Ishikawa (cell line): ENCODE results near the gene OXCT2.

Experiments
- CEBPB ChIP-seq: IDR thresholded peaks from 2 replicates; pipeline ENCODE4 v1.6.1; 2012
- CREB1 ChIP-seq: IDR thresholded peaks from 2 replicates; pipeline ENCODE4 v1.6.1; 2012; ENCODE audit warnings: low read depth
- EGR1 ChIP-seq: IDR thresholded peaks from 2 replicates; pipeline ENCODE4 v1.6.1; 2012
- EP300 ChIP-seq: IDR thresholded peaks from 2 replicates; pipeline ENCODE4 v1.6.1; 2012; ENCODE audit warnings: borderline replicate concordance
- FOXM1 ChIP-seq: IDR thresholded peaks from 2 replicates; pipeline ENCODE4 v1.6.1; 2012; ENCODE audit warnings: low read depth, borderline replicate concordance
- NFIC ChIP-seq: IDR thresholded peaks from 2 replicates; pipeline ENCODE4 v1.6.1; 2012
- RAD21 ChIP-seq: IDR thresholded peaks from 2 replicates; pipeline ENCODE4 v1.6.1; 2012; ENCODE audit warnings: low read depth
- TAF1 ChIP-seq: IDR thresholded peaks from 2 replicates; pipeline ENCODE4 v1.6.1; 2012; ENCODE audit warnings: low read depth, mild to moderate bottlenecking
- TCF12 ChIP-seq: IDR thresholded peaks from 2 replicates; pipeline ENCODE4 v1.6.1; 2012; ENCODE audit warnings: low read depth
- TEAD4 ChIP-seq: IDR thresholded peaks from 2 replicates; pipeline ENCODE4 v1.6.1; 2012
- YY1 ChIP-seq: IDR thresholded peaks from 2 replicates; pipeline ENCODE4 v1.6.1; 2012; ENCODE audit warnings: low read depth
- ZBTB7A ChIP-seq: IDR thresholded peaks from 2 replicates; pipeline ENCODE4 v1.6.1; 2012; ENCODE audit warnings: low read depth
- TF ChIP-seq, protein P1 (sequence below): IDR thresholded peaks from 2 replicates; pipeline ENCODE4 v1.6.1; 2012
- TF ChIP-seq, protein P2 (sequence below): IDR thresholded peaks from 2 replicates; pipeline ENCODE4 v1.6.1; 2012
- TF ChIP-seq, protein P3 (sequence below): IDR thresholded peaks from 2 replicates; pipeline ENCODE4 v1.6.1; 2012; ENCODE audit warnings: low read depth, mild to moderate bottlenecking

OXCT2 gene

GRCh38 chr1:39738622-39739366 lies 32.4 kb downstream of the OXCT2 start, which contains the start of gene PPIE:
TSS of gene PPIE (plus strand) at chr1:39738882. CDS start at chr1:39738901, 19 bp downstream.
- TF ChIP-seq CREB1 (no peak), TCF12 (peak; percentile 37), YY1 (peak; percentile 94), RAD21 (no peak), ZBTB7A (peak; percentile 56; the same call in 1 of the 2 replicates), NFIC (no peak), FOXM1 (no peak), TAF1 (peak; percentile 72), EGR1 (peak; percentile 11; the same call in 1 of the 2 replicates), CEBPB (no peak), TEAD4 (no peak), EP300 (no peak)
- TF ChIP-seq, protein P1, sequence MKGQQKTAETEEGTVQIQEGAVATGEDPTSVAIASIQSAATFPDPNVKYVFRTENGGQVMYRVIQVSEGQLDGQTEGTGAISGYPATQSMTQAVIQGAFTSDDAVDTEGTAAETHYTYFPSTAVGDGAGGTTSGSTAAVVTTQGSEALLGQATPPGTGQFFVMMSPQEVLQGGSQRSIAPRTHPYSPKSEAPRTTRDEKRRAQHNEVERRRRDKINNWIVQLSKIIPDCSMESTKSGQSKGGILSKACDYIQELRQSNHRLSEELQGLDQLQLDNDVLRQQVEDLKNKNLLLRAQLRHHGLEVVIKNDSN, result no peak
- TF ChIP-seq, protein P2, sequence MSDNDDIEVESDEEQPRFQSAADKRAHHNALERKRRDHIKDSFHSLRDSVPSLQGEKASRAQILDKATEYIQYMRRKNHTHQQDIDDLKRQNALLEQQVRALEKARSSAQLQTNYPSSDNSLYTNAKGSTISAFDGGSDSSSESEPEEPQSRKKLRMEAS, result peak; percentile 92
- TF ChIP-seq, protein P3, sequence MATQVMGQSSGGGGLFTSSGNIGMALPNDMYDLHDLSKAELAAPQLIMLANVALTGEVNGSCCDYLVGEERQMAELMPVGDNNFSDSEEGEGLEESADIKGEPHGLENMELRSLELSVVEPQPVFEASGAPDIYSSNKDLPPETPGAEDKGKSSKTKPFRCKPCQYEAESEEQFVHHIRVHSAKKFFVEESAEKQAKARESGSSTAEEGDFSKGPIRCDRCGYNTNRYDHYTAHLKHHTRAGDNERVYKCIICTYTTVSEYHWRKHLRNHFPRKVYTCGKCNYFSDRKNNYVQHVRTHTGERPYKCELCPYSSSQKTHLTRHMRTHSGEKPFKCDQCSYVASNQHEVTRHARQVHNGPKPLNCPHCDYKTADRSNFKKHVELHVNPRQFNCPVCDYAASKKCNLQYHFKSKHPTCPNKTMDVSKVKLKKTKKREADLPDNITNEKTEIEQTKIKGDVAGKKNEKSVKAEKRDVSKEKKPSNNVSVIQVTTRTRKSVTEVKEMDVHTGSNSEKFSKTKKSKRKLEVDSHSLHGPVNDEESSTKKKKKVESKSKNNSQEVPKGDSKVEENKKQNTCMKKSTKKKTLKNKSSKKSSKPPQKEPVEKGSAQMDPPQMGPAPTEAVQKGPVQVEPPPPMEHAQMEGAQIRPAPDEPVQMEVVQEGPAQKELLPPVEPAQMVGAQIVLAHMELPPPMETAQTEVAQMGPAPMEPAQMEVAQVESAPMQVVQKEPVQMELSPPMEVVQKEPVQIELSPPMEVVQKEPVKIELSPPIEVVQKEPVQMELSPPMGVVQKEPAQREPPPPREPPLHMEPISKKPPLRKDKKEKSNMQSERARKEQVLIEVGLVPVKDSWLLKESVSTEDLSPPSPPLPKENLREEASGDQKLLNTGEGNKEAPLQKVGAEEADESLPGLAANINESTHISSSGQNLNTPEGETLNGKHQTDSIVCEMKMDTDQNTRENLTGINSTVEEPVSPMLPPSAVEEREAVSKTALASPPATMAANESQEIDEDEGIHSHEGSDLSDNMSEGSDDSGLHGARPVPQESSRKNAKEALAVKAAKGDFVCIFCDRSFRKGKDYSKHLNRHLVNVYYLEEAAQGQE, result no peak

DNA sequence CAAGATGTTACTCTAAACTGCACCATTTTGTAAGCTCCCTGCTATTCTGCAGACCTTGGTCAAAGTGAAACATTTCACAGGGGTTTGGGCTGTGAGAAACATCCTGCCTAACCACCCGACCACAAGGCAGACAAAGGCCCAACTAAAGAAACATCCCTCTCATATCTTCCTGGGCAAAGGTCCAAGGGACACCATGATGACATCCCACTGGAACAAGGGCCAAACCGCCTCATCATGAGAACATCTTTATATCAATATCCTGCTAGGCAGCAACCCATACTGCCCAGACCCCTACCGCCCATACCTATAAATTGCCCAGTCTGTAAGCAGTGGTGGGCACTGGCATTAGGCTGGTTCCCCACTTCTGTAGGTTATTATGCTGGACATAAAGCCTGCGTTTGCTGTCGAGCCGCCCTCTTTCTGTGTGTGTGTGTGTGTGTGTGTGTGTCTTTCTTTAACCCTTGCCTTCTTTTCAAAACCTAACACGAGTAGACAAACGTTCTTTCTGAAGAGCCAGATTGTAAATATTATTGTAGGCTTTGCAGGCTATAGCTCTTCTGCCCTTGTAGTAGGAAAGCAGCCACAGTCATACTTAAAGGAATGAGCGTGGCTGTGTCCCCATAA lies 33.5 kb downstream of the OXCT2 start:
- no peak for TF ChIP-seq EP300
- TF ChIP-seq NFIC, result no peak
- TF ChIP-seq, protein P2, result no peak
- TF ChIP-seq EGR1, result no peak
- TF ChIP-seq, protein P1, result no peak
- TF ChIP-seq CREB1, result no peak
- TF ChIP-seq ZBTB7A, result no peak
- no peak for TF ChIP-seq TAF1
- no peak for TF ChIP-seq TCF12
- no peak for TF ChIP-seq RAD21
- no peak for TF ChIP-seq YY1
- TF ChIP-seq, protein P3, result no peak
- no peak for TF ChIP-seq FOXM1

DNA sequence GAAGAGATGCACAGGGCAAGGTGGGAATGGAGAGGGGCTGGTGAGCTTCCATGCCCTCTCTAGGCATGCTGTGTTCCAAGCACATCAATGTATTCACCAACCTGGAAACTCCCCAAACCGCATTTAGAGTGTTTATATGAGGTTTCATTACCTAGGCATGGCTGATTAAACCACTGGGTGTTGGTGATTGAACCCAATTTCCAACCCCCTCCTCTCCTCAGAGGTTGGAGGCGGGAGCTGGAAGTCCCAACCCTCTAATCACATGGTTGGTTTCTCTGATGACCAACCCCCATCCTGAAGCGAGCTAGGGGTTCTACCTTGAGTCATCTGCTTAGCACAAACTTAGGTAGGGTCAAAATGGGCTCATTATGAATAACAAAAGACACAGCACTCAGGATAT lies 35.4 kb downstream of the OXCT2 start:
- TF ChIP-seq TEAD4 (no peak), YY1 (no peak), RAD21 (no peak)

- TF ChIP-seq, protein P3, result no peak
- TF ChIP-seq FOXM1, result no peak
- TF ChIP-seq YY1, result no peak
- no peak for TF ChIP-seq TEAD4
- TF ChIP-seq EP300, result no peak
- TF ChIP-seq ZBTB7A, result no peak
- TF ChIP-seq CEBPB, result no peak
- no peak for TF ChIP-seq TAF1
- no peak for TF ChIP-seq CREB1
- no peak for TF ChIP-seq NFIC
- no peak for TF ChIP-seq RAD21
- TF ChIP-seq, protein P2, result no peak
- TF ChIP-seq, protein P1, result no peak
- TF ChIP-seq EGR1, result no peak
- no peak for TF ChIP-seq TCF12
These were observed 38.0 kb downstream of the OXCT2 start for GRCh38 chr1:39733161-39733560.
